ENCODE measurements around the gene FBXO17.
"Not testable (repeated sequence)": the region's sequence is repeated elsewhere in the genome, so short reads cannot be mapped to it uniquely, and the experiment has no call there.

FBXO17 gene

GRCh38 chr19:38944981-38945506 lies 30.5 kb downstream of the FBXO17 start:
- no peak for DNase-seq (ENCODE audit: low read depth in 2 of 2)

GRCh38 chr19:38942471-38943181 lies 32.9 kb downstream of the FBXO17 start:
- no peak for DNase-seq (ENCODE audit: low read depth in 2 of 2)

GRCh38 chr19:38941979-38942378 lies 33.6 kb downstream of the FBXO17 start:
- no peak for DNase-seq (ENCODE audit: low read depth in 2 of 2)

- DNase-seq (ENCODE audit: low read depth in 2 of 2) = not testable (repeated sequence)
Observed at GRCh38 chr19:38941466-38941865, 34.1 kb downstream of the FBXO17 start.

GRCh38 chr19:38939957-38940356 lies 35.6 kb downstream of the FBXO17 start:
- no peak for DNase-seq (ENCODE audit: low read depth in 2 of 2)

GRCh38 chr19:38933544-38933943 lies 42.0 kb downstream of the FBXO17 start:
- DNase-seq (ENCODE audit: low read depth in 2 of 2) = no peak

- DNase-seq (ENCODE audit: low read depth in 2 of 2) = no peak
Observed at GRCh38 chr19:38932425-38933179, 42.9 kb downstream of the FBXO17 start.

- no peak for DNase-seq (ENCODE audit: low read depth in 2 of 2)
Observed at GRCh38 chr19:38931521-38931793, 44.1 kb downstream of the FBXO17 start.

GRCh38 chr19:38930776-38931520 lies 44.6 kb downstream of the FBXO17 start, which contains the start of gene MRPS12:
TSS of gene MRPS12 (plus strand) at chr19:38930944. CDS start at chr19:38931295, 351 bp downstream.
- DNase-seq (ENCODE audit: low read depth in 2 of 2) = peak; percentile 98

GRCh38 chr19:38929929-38930775 lies 45.4 kb downstream of the FBXO17 start, which contains the start of gene SARS2:
TSS of gene SARS2 (minus strand) at chr19:38930763. CDS start at chr19:38930736, 27 bp downstream.
- DNase-seq (ENCODE audit: low read depth in 2 of 2) = peak; percentile 83 to 85

GRCh38 chr19:38928391-38929001 lies 47.0 kb downstream of the FBXO17 start:
- DNase-seq (ENCODE audit: low read depth in 2 of 2) = no peak

GRCh38 chr19:38924388-38924787 lies 51.2 kb downstream of the FBXO17 start:
- DNase-seq (ENCODE audit: low read depth in 2 of 2) = no peak

- DNase-seq (ENCODE audit: low read depth in 2 of 2) = no peak
Observed at GRCh38 chr19:38922482-38922881, 53.1 kb downstream of the FBXO17 start.

GRCh38 chr19:38921420-38922274 lies 53.9 kb downstream of the FBXO17 start:
- DNase-seq (ENCODE audit: low read depth in 2 of 2) = no peak

- no peak for DNase-seq (ENCODE audit: low read depth in 2 of 2)
Observed at GRCh38 chr19:38920602-38921419, 54.7 kb downstream of the FBXO17 start.

- no peak for DNase-seq (ENCODE audit: low read depth in 2 of 2)
Observed at GRCh38 chr19:38919837-38920601, 55.5 kb downstream of the FBXO17 start.

- no peak for DNase-seq (ENCODE audit: low read depth in 2 of 2)
Observed at GRCh38 chr19:38918526-38918925, 57.0 kb downstream of the FBXO17 start.

GRCh38 chr19:38917921-38918491 lies 57.5 kb downstream of the FBXO17 start:
- no peak for DNase-seq (ENCODE audit: low read depth in 2 of 2)
